NCI-H1105 treated with DMSO at 0.1 percent for 48 hours (cell line): ENCODE data around the gene MGLL.

Experiments used
- DNase-seq: peaks from one replicate; lab custom pipeline; 2025; lab: John Stamatoyannopoulos, UW

The MGLL gene

DNA sequence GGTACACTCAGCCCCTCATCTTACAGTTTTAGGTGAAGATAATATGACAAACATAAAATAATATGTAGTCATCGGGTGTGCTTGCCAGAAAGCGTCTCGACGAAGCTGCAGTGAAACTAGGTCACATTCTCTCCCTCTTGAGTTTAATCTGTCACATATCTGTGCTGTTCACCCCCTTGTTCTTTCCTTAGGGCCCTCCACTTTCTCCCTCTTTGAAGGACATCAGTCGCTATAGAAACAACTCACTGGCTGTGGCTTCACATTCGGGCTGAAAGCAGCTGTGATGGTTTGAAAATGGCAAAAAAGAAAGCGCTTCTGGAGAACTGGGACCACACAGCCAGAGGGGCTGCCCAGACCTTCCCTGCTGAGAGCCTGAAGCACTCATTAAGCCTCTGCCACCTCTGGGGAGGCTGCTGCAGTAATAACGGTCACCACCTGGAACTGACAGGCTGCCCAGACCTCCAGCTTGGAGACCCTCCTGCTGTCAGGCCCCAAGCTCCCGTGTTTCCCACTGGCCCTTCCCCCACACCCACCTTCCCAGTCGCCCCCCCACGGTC lies 99.2 kb downstream of the MGLL start:
- DNase-seq = no peak

DNA sequence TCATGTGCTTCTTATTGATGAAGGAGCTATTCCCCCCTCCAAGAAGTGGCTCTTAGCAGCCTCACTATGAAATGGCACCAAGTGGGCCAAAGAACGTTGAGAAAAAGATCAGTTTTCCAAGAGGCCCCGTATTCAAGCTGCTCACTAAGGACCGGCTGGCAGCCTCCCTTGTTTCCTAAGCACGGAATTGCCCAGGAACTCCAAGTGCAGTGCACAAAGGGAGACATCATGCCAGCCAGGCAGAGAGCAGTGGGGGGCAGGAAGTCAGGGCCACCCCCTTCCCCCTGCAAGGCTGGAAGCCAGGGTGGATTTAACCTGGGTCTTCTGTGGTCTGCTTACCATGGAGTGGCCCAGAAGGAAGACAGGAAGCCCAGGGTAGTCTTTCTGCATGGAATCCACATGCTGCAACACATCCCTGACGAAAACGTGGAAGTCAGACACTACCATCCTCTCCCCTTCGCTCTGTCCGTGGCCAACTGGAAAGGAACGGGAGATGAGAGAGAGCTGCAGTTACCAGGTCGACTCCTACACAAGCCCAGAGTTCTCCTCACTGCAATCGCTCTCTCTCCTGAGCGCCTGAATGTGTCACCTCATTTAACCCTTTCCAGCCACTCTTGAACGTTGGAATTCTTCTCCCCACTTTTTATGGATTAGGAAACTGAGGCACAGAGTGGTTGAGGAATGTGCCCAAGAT lies 100.1 kb downstream of the MGLL start:
- DNase-seq = no peak

DNA sequence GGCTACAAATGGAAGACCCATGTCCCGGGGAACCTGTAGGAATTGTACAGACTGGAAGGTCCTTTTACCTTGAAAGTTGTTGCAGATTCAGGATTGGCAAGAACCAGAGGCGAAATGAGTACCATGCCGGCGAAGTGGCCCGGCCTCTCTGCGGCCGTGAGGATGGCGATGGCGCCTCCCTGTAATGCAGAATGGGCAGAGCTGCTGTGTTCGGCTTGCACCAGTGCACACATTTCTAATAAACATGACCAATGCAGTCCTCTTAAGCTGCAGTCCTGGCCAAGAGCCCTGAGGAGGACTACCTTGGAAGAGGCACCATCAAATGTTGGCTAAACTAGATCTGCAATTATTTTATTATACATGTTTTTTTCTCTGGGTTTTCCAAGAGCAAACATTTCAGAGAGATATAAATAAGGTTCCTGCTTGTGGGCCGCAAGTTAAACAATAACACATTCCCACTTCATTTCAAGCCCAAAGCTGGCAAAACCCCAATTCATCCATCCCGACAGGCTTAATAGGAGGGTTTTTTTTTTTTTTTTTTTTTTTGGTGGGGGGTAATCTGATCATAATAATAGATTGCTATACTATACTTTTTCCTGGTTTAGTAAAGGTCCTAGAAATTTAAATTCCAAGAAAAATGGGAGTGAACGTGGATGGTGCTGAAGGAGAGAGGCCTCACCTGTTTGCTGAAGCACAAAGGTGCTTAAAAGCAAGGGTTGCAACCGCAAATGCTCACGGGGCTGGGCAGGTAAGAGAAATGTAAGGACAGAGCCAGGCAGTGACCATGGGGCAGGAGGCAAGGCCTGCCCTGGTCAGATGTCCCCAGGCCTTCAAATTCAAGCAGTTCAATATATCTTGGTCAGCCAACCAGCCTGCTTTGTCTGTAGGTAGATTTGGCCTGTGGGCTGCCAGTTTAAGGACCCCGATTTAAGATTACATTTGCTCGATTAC lies 101.1 kb downstream of the MGLL start:
- no peak for DNase-seq

DNA sequence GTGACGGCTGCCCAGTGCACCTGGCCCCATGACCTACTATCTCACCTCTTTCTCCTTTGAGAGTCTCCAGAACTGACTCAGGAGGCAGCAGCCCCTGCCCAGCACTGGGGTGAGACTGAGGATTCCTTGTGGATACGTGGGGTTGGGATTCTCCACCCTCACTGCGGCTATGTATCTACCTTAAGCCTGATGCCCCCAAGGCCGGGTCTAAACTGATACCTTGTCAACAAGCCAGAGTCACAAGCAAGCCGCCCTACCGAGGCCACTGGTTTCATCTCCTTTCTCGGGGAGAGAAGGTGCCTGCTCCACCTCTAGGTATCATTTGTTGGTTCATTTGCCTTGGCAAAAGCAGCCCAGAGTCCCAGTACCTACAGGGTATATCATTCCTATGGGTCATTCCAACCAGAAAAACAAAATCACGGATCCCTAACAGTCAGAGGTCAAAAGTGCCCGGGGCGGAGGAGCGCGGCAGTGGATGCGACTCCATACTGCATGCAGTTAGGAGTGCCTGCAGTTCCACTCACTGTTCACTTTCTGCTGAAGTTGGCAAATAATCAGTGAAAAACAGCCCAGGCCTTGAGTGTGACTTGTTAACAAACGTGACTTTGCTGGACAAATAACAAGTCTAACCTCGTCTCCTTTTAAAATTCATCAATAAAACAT lies 102.0 kb downstream of the MGLL start:
- no peak for DNase-seq

DNA sequence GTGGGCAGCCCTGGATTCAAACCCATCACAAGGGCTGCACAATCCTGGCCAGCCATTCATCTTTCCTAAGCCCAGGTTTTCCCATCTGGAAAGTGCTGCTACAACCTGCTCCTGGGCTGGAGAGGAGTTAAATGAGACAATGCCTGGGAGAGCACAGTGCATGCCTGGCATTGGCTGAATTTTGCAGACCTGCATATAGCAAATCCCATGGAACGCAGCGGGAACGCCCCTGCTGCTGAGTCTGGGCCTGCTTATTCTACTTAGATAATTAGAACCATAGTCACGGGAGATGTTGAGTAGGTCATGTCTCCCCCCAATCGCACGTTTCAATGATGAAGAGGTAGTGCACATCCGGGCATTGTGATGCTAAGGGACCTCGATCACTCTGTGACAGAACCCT lies 102.9 kb downstream of the MGLL start:
- DNase-seq = no peak

DNA sequence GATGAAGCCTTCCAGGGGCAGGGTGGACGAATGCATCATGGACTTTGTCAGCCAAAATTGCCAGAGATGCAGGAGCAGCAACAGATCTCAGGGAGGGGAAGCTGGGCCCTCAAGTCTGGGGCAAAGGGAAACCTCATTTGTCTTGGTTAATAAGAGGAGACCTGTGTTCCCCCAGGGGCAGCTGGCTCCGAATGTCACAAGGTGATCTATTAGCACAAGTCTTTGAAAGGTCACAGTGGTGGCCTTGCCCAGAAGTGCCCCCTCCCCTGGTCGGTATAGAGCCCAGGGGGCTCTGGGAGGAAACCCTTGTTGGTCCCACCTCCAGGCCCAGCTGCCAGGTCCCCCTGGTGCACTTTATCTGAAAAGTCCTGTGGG lies 103.4 kb downstream of the MGLL start:
- no peak for DNase-seq

DNA sequence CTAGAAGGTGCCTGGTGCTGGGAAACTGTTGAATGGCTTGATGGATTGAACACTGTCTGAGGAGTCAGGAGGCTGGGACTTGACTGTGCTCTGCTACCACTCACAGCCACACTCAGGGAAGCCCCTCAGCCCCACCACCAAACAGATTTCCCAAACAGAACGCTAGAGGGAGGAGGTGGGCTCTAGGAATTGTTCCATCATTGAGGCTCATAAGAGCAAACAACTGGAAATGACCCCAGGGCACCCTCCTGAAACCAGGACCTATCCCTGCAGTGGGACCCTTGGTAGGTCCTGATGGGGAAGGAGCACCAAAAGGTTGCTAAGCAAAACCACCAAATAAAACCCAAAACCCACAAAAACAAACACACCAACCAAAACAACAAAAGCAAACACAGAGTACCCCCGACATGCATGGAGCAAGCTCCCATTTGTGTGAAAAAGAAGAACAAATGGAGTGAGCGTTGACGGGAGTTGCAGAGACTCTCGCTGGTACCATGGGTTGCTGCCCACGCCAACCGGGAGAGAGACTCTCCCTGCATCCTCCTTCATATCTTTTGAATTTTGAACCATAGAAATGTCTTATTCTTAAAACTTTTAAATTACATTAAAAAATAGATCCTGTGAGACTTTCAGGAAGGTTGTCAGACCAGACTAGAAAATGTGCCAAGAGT lies 103.9 kb downstream of the MGLL start:
- no peak for DNase-seq

DNA sequence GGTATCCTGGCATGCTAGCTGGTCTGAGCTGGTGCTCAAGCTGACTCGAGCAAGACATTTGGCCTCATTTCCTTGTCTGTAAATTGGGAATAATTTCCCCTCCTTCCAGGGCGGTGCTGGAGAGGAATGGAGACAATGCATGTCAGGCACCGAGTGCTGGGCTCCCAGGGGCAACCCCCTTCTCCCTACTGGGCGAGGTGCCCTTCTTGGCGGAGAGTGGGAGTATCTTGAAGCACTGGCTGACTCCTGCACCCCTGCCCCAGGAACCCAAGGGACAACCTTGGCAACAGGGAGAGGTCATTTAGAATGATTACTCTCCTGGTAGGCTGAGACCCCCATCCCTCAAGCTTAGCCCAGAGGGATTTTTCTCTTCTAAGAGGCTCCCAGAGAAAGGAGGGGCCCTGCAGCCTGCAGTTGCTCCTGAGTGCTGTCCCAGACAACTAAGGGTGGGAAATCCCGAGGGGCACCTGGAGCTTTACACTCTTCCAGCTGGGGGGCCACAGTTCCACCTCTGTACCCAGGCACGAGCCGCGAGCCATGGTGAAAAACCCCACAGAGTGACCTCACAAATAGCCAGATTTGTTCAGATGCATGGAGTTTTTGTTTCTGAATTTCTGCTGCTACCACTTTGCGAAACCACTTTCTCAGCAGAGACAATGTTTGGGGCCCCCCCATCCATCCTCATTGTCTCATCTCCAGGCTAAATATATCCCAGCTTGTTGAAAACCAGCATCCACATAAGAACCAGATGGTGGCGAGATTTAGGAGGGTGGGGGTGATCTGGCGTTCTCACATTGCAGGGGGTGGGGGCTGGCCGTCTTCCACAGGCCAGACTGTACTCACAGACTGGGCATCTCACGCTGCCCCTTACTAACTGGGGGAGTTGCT lies 104.7 kb downstream of the MGLL start:
- no peak for DNase-seq

DNA sequence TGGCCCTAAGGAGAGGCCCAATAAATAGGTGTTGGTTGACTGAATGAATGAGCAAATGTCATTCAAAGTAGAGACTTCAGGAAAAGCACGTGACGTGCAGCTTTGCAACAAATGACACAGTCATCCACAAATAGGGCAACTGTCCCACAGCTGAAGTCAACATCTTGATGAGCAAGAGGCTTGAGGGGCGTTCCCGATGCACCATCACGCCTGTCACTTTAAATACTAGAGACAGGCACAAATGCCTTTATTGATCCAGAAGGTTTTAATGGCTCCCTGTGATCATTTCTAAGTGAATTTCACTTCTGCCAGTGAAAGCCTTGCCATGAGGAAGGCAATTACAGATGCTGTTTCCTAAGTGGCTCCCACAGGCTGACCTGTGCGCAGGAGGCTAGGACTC lies 105.9 kb downstream of the MGLL start:
- no peak for DNase-seq

DNA sequence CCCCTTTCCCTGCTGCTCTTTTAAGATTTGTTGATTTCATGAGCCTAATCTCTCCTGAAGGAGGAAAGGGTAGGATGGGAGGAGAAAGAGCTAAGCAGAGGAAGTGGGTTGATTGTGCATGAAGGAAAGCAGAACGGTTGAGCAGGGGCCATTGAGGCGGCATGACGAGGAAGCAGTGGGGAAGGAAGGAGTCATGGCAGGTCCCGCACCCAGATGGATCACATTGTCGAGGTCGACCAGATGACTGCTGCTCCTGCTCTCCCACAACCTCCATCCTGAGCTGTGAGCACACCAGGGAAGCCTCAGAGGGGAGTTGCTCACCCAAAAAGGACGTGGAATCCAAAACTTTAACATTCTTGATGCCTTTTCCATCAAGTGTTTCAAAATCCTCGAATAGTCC lies 106.8 kb downstream of the MGLL start:
- no peak for DNase-seq

DNA sequence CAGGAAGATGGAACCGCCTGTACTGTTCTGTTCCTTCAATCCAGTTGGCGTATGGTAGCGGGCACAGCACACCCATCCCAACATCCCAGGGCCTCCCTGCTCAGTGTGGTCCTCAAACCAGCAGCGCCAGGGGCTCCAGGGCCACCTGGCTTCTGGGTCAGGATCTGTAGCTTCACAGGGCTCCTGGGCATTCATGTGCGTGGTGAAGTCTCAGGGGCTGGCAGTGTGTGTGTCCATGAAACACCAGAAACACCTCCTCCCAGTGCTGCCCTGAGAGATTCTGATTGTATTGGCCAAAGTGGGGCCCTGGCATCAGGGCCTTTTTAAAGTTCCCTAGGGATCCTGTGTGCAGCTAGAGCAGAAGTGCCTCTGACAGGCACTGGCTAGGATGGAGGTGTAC lies 107.4 kb downstream of the MGLL start:
- DNase-seq = no peak

DNA sequence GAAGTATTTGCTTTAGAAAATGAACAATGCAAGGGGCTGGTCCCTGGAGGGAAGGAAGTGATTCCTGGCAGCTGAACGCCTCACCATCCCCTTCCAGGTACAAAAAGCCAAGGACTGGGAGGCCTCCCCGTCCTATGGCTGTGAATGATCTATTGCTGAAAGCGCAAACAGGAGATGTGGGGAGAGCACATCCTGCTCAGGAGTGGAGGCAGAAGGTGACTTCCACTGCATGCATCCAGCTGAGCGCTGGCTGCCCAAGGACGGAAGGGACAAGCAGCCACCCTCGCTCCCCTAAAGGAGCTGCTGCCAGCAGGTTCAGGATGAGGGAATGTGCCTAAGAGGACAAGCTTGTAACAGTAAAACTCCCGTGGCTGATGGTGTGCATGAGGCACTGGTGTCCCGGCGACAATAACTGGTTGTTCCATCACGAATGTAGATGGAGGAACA lies 108.2 kb downstream of the MGLL start:
- no peak for DNase-seq

DNA sequence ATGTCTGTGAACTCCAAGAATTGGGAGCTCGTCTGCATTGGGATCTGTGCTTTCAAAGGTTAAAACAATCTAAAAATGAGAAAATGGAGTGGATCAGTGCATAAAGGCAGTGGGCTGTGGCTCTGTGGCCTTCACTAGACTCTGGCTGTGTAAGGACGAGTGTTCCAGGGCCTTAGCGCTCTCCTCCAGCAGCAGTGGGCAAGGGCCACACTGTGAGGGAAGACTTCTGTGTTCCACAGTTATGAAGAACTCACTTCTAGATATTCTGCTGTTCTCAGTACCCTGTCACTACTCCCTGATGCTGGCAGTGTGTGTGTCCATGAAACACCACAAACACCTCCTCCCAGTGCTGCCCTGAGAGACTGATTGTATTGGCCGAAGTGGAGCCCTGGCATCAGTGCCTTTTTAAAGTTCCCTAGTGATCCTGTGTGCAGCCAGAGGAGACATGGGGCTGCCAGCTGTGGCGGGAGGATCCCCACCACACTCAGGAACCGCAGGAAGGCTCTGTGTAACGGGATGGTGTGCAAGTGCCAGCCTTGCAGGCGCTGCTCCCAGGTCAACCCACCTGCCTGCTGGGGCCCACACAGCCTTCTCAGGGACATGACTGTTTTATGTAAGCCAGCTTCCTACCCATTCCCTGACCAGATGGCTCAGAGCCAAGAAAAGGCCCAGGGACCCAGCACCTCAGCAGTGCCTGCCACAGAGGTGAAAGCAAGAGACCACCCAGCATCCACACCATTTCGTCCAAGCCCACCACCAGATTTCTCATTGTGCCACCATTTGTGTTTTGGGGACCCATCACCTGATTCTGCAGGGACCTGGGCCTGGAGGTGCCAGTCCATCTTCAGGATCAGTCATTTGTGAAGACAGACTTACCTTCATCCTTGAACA lies 109.2 kb downstream of the MGLL start:
- no peak for DNase-seq

DNA sequence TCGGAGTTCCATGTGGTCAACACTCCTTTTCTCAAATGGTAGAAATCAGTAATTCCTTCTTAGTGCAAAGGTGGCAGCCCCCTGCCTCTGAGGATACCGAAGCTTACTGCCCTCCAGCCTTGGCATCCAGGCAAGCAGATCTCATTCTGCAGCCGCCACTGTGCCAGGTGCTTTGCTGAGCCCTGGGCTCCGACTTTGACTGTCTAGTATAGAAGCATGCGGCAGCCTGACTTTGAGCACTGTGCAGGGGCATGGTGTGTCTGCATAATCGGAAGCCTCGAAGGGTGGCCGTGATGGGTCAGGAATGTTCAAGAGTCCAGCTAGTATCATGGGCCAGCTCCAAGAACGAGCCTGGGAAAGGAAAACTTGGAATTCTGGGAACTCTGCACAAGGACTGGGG lies 109.9 kb downstream of the MGLL start:
- DNase-seq = no peak

DNA sequence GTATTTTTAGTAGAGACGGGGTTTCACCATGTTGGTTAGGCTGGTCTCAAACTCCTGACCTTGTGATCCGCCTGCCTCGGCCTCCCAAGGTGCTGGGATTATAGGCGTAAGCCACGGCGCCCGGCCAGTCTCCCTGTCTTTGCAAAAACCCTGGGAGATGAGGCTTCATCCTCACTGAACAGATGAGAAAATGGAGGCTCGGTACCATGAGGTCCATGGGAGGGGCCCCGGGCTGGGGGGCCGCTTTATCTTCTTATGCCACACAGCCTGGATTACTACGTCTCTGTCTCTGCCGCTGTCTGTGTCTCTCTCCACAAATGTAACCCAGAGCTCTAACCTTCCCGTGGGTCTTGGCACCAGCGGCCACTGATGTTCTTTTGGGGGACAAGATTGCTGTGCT lies 110.4 kb downstream of the MGLL start:
- DNase-seq = no peak

DNA sequence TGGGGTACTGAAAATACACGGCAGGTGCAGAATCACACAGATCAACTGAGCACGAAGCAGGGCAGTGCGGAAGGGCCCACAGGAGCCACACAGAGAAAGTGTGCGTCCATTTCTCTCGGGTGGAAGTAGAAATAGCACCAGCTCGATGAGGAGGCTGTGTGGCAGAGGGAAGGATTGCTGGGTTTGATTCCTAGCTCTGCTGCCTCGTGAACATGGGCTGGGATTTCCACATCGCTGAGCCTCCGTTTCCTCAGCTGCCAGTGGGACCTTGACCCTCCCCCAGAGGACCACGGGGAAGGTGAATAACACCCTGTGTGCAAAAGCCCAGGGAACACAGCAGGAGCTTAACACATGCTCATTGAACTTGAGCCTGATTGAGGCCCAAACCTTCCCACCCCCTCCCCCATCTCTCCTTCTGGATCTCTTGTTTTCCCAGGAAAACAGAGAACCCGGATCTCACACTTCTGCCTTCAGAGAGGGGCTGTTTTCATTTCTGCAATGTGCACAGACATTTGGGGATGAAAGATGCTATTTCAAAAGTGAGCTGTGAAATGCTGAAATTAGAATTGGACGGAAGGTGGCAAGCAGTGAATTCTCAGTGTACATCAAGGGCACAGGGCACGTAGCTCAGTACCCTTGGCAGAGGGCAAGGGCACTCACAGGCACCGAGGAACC lies 111.2 kb downstream of the MGLL start:
- DNase-seq = no peak

DNA sequence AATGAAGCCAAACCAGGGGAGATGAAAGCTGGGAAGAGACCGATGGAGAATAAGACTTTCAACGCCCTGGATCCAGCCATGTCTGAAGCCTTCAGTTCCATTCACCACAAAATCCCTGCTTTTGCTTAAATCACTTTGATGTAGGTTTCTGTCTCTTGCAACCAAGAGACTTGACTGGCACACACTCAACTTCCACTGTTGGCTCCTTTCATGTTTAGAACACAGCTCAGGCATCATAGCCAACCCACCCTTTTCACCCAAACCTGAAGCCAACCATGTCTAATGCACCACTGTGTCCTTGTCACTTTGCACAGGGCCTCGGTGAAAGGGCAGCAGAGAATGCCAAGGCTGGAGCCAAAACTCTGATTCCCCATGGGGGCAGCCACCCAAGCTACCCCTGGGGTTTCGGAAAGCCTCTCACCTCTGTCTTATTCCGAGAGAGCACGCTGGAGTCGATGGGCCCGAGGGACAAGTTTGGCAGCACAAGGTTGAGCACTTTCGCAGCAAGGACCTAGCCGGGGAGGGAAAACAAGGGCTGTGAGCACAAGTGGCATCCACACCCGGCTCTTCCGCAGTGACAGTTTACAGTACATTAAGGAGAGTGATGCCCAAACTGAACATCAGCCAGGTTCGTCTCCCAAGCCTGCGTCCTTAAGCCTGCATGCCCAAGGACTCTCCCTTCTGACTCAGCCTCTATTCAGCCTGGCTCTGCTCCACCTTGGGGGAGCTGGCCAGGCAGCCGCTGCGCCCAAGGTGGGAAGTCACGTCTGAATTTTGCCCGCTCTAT lies 112.0 kb downstream of the MGLL start:
- DNase-seq = peak; percentile 26

DNA sequence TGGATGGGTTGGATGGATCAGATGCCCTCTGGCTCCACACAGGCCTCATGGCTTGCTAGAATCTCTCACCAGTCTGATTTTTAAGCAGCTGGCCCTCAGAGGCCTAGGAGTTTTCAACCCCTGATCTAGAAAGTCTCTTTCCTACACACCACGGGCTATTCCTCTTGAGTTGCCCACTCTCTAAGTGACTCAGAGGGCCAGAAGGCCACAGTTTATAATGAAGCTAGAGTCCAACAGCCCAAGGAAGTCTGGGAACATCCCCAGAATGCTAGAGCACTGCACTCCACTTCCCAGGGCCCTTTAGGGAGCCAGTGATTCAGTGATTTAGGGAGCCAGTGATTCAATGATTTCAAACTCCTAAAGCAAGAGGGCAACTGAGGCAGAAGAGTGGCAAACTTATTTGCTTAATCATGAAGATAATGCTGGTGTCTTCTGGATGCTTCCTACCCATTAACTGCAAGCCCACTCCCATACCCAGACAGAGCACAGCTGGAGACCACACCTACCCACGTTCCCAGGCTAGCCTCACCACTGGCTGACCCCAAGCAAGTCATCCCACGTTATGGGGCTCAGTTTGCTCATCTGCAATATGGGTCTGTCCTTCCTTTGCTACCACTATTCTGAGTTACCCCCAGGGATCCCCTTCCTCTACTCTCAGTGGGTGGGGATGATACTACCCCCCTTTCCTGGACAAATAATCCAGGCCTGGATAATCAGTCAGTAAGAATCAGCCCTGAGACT lies 112.8 kb downstream of the MGLL start:
- no peak for DNase-seq
